ENCODE results near the gene RASSF3. TPM values are rescaled to one million over a fixed set of nuclear protein-coding genes. Genes with fewer than 3 reads are reported as not detected.

Gene RASSF3
- total RNA-seq, 3 donors from 2014 or later = 88.0 to 331 (median 90.2) TPM

GRCh38 chr12:64635356-64635998 is 25.2 kb downstream of the RASSF3 start:
- Histone ChIP-seq H3K4me1 (ENCODE audit: low read depth) (peaks cover 60% of the 10 kb centered on the region), H3K36me3 (ENCODE audit: low read depth) (no peaks in the 10 kb centered on the region), H3K4me3 (no peak overlapping the region), H3K9me3 (no peaks in the 10 kb centered on the region)
- intact Hi-C loops (cut with DNase I, micrococcal nuclease) = no loop called here
- DNase-seq (no peak), ATAC-seq (peak; percentile 34)
- TF ChIP-seq CTCF (IDR thresholded peaks at IDR 0.05) = no peak

- H3K4me3 ChIP-seq = no peak overlapping the region
- intact Hi-C loops (cut with DNase I, micrococcal nuclease) = loop anchor here in 1 of 2 donors (2.0 kb wide), 1 partner anchor 26 kb away; the partner anchor contains the start of gene RASSF3
- H3K4me1 ChIP-seq (ENCODE audit: low read depth) = peaks cover 60% of the 10 kb centered on the region
- H3K36me3 ChIP-seq (ENCODE audit: low read depth) = no peaks in the 10 kb centered on the region
- DNase-seq (no peak), ATAC-seq (peak; percentile 88)
- TF ChIP-seq CTCF (IDR thresholded peaks at IDR 0.05) = no peak
- H3K9me3 ChIP-seq = no peaks in the 10 kb centered on the region
These were observed 26.6 kb downstream of the RASSF3 start for GRCh38 chr12:64636856-64637255.

- no peaks in the 10 kb centered on the region for H3K9me3 ChIP-seq
- DNase-seq = no peak
- peak; percentile 37 for ATAC-seq
- intact Hi-C loops (cut with DNase I, micrococcal nuclease) = no loop called here
- H3K36me3 ChIP-seq (ENCODE audit: low read depth) = no peaks in the 10 kb centered on the region
- H3K4me3 ChIP-seq = no peak overlapping the region
- no peak for TF ChIP-seq CTCF (IDR thresholded peaks at IDR 0.05)
- peaks cover 46% of the 10 kb centered on the region for H3K4me1 ChIP-seq (ENCODE audit: low read depth)
These were observed 29.2 kb downstream of the RASSF3 start for GRCh38 chr12:64639466-64639865.

GRCh38 chr12:64646318-64646717 is 36.0 kb downstream of the RASSF3 start:
- intact Hi-C loops (cut with DNase I, micrococcal nuclease) = no loop called here
- ATAC-seq (no peak), DNase-seq (no peak)
- H3K36me3 ChIP-seq (ENCODE audit: low read depth) = no peaks in the 10 kb centered on the region
- H3K9me3 ChIP-seq = no peaks in the 10 kb centered on the region
- no peak overlapping the region for H3K4me3 ChIP-seq
- no peak for TF ChIP-seq CTCF (IDR thresholded peaks at IDR 0.05)
- H3K4me1 ChIP-seq (ENCODE audit: low read depth) = peaks cover 12% of the 10 kb centered on the region

GRCh38 chr12:64649487-64649886 is 39.2 kb downstream of the RASSF3 start:
- TF ChIP-seq CTCF (IDR thresholded peaks at IDR 0.05) = no peak
- DNase-seq (no peak), ATAC-seq (no peak)
- no peaks in the 10 kb centered on the region for H3K36me3 ChIP-seq (ENCODE audit: low read depth)
- H3K9me3 ChIP-seq = no peaks in the 10 kb centered on the region
- peaks cover 21% of the 10 kb centered on the region for H3K4me1 ChIP-seq (ENCODE audit: low read depth)
- intact Hi-C loops (cut with DNase I, micrococcal nuclease) = no loop called here
- H3K4me3 ChIP-seq = no peak overlapping the region
